Activated CD8-positive, alpha-beta memory T cell treated with anti-CD3 and anti-CD28 coated beads, Interleukin-2, amount 50 U/mL, for 4 hours (primary cell): ENCODE data around the gene ERCC6L.

Experiments used
- DNase-seq: peaks from one replicate; pipeline ENCODE4 v3.0.0-alpha.2; 2020

ERCC6L gene

DNA sequence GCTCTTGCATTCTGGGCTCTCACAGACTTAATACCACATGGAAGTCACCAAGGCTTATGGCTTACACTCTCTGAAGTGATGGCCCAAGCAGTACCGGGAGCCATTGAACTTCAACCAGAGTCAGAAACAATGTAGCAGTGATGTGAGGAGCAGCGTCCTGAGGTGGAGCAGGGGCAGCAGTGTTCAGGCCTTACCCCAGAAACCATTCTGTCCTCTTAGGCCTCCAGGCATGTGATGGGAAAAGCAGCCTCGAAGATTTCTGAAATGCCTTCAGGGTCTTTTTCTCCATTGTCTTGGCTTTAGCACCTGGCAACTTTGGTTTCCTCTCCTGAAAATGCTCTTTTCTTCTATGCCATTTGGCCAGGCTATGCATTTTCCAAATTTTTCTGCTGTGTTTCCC is 80.1 kb downstream of the ERCC6L start:
- DNase-seq, result no peak
